ENCODE measurements around the gene TMEM176B. TPM values are rescaled to one million over a fixed set of nuclear protein-coding genes. Genes with fewer than 3 reads are reported as not detected.

Gene TMEM176B
- not detected in 2 replicates for total RNA-seq

GRCh38 chr7:150799741-150800580 lies at the start of gene TMEM176B:
TMEM176B (minus strand) TSS chr7:150800364; CDS start chr7:150796569, 3,795 bp downstream.

DNA sequence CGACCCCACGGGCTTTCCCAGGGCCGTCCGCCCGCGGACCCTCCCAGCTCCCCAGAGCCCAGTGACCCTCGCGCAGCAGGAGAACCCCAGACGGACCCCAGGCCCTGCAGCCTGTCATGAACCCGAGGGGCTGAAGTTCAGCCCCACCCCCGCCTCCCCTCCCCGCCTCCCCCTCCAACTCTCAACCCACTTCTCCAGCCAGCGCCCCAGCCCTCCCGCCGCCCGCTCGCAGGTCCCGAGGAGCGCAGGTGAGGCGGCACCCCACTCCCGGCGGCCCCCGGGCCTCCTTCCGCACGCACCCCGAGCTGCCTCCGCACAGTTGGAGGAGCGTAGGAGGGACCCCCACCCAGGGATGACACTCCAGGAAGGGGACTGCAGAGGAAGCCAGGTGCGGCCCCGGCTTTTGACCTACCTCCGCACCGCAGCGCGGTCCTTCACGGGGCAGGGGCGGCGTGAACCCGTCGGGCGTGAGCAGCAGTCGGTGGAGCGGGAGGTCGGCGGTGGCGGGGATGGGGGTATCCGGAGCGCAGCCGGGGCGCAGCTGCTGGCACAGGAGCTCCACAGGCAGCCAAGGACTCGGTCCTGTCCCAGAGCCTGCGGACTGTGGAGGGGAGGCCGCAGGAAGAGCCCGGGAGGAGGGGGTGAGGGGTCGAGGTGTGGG lies 547 bp upstream of the TMEM176B start, which contains the start of gene TMEM176A:
Gene TMEM176A (plus strand): TSS at position 189 of the 661 bp plus-strand sequence. CDS start 782 bp downstream, outside the sequence.

Other genes with a start within 250 kb of the TMEM176B start
- gene GIMAP4, start 233.0 kb downstream of the TMEM176B start, total RNA-seq: 0.21 and 2.2 TPM in 2 replicates
- under 0.01 TPM in 2 replicates for gene GIMAP6, start 168.0 kb downstream of the TMEM176B start, total RNA-seq
- gene GIMAP2, start 114.7 kb downstream of the TMEM176B start, total RNA-seq: 0.24 TPM in 1 of 2 replicates, not detected in the other
- under 0.01 TPM in 1 of 2 replicates, not detected in the other for gene GIMAP1, start 83.8 kb downstream of the TMEM176B start, total RNA-seq
- gene GIMAP5, start 62.9 kb downstream of the TMEM176B start, total RNA-seq: 0.24 and 0.64 TPM in 2 replicates
- not detected in 2 replicates for gene TMEM176A, start 405 bp upstream of the TMEM176B start, total RNA-seq
- gene AOC1, start 52.2 kb upstream of the TMEM176B start, total RNA-seq: 0.96 TPM in 1 of 2 replicates, not detected in the other
- gene KCNH2, start 178.0 kb upstream of the TMEM176B start, total RNA-seq: 0.21 and 0.24 TPM in 2 replicates
- 0.64 TPM in 1 of 2 replicates, not detected in the other for gene NOS3, start 190.7 kb upstream of the TMEM176B start, total RNA-seq
- 0.24 TPM in 1 of 2 replicates, not detected in the other for gene ATG9B, start 224.1 kb upstream of the TMEM176B start, total RNA-seq
- gene ABCB8, start 228.1 kb upstream of the TMEM176B start, total RNA-seq: 13.9 and 14.9 TPM in 2 replicates
- gene ASIC3, start 248.2 kb upstream of the TMEM176B start, total RNA-seq: 0.21 TPM in 1 of 2 replicates, not detected in the other